ENCODE measurements around the gene BMPR2.

- TF ChIP-seq CTCF (IDR thresholded peaks at IDR 0.05), result no peak
- no peak for TF ChIP-seq POLR2A (IDR thresholded peaks at IDR 0.05)
These were observed 1.9 kb downstream of the BMPR2 start for GRCh38 chr2:202378001-202378400.

Measured in testis (tissue), 2 donors.